AG10803 (cell line): ENCODE data around the gene PROM2.

Experiments used
- DNase-seq: peaks from one replicate; pipeline ENCODE4 v3.0.0; 2010; ENCODE audit warnings: low read depth
- H3K4me3 ChIP-seq: 2 replicates; pipeline ENCODE4 v1.5.1; 2011; ENCODE audit warnings: mild to moderate bottlenecking, low read length, control low read depth
- CTCF ChIP-seq: conservative IDR thresholded peaks from 2 replicates; pipeline ENCODE4 v1.5.1; 2011; ENCODE audit warnings: mild to moderate bottlenecking, low read length, control low read depth, inconsistent platforms

The PROM2 gene

GRCh38 chr2:95334916-95335641, 60.8 kb downstream of the PROM2 start:
- peak; percentile 92 for DNase-seq
- TF ChIP-seq CTCF = no peak
- no peak overlapping the region for H3K4me3 ChIP-seq

GRCh38 chr2:95336406-95336805, 62.2 kb downstream of the PROM2 start:
- TF ChIP-seq CTCF = no peak
- DNase-seq = no peak
- no peak overlapping the region for H3K4me3 ChIP-seq

GRCh38 chr2:95337829-95338228, 63.6 kb downstream of the PROM2 start:
- TF ChIP-seq CTCF = no peak
- H3K4me3 ChIP-seq = no peak overlapping the region
- no peak for DNase-seq
